Mammary epithelial cell (primary cell): ENCODE data around the gene SMAD1.

Experiments used
- CTCF ChIP-seq, 2 donors: IDR thresholded peaks in 1 of 2; conservative IDR thresholded peaks in 1 of 2; 2 replicates each; pipeline ENCODE4 v1.5.1; 2011 to 2012; ENCODE audit warnings: inconsistent platforms in 2 of 2, low read length in 2 of 2, mild to moderate bottlenecking in 2 of 2, control low read depth in 1 of 2, low read depth in 1 of 2; ENCODE audit not compliant: insufficient read depth in 1 of 2; ENCODE audit errors: extremely low read depth in 1 of 2
- EZH2 ChIP-seq: IDR thresholded peaks from 2 replicates; pipeline ENCODE4 v1.6.1; 2012; ENCODE audit warnings: low read length, inconsistent platforms, borderline replicate concordance

- TF ChIP-seq CTCF (conservative IDR thresholded peaks at IDR 0.05 in 1 of 2, IDR thresholded peaks at IDR 0.05 in 1 of 2; ENCODE audit: extremely low read depth in 1 of 2, insufficient read depth in 1 of 2, low read depth in 1 of 2, low read length in 2 of 2) (no peak), EZH2 (no peak)
Measured at GRCh38 chr4:145587088-145587754, 105.6 kb downstream of the SMAD1 start.
